Stimulated activated naive CD4-positive, alpha-beta T cell treated with Interleukin-2 at 50 U/mL for 16 hours (primary cell): ENCODE data around the gene GCSH.

Experiments used
- DNase-seq: peaks from one replicate; lab custom pipeline; 2025; lab: John Stamatoyannopoulos, UW

Gene GCSH

DNA sequence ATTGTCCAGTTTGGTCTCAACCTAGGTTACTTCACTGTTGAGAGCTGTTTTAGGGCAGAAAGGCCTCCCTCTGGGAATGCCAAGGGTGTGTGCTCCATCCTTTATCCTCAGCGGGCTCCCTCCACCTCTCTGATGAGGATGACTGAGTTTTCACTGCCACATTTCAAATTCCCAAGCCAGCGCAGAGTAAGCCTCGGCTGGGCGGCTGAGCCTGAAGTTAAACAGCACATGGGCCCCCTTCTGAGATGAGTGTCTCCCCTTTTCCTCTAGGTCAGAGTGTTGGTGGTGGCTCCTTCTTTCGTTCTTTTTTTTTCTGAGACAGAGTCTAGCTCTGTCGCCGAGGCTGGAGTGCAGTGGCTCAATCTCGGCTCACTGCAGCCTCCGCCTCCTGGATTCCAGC is 5.5 kb upstream of the GCSH start:
- no peak for DNase-seq

DNA sequence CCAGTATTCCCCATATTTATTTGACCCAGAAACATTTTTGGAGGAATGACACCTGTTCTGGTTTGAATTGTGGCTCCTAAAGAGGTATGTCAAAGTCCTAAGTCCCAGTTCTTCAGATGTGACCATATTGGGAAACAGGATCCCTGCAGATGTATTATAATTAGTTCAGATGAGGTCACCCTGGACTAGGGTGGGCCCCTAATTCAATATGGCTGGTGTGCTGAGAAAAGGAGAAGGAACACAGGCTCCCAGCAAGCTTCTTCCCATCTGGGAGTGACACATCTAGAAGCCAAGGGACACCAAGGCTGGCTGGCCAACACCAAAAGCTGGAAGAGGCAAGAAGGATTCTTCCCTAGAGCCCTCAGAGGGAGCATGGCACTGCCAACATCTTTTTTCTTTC is 3.8 kb upstream of the GCSH start:
- DNase-seq = no peak

DNA sequence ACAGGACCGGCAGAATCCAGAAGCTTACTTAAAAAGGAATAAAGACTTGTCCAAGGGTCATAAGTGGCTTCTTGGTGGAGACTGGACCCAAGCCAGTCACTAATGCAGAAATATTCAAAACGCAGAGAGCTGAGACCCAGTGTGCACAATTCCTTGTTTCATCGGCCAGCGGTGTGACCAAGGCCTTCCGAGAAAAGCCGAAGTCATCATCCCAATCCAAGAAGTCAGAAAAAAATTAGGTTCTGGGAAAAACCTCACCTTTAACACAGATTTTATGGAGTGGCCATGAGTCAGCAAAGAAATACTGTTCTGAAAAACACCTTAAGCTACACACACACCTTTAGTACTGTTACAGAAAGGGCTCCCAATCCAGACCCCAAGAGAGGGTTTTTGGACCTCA is 1.0 kb upstream of the GCSH start:
- no peak for DNase-seq

- DNase-seq = no peak
Measured at GRCh38 chr16:81096715-81097208, 567 bp upstream of the GCSH start.

DNA sequence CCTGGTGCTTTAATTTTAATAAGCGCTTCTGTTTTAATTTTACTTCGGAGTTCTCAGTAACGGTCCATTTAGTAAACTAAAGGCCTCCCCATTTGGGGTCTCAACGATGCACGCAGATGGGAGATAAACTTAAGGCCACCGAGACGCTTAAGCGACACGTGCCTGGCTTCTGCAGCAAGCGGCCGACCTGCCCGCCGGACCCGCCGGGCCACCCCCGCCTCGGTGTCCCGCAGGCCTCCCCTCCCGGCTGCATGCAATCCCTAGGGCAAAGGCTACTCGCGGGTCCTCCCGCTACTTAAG is 592 bp downstream of the GCSH start:
- DNase-seq = no peak

DNA sequence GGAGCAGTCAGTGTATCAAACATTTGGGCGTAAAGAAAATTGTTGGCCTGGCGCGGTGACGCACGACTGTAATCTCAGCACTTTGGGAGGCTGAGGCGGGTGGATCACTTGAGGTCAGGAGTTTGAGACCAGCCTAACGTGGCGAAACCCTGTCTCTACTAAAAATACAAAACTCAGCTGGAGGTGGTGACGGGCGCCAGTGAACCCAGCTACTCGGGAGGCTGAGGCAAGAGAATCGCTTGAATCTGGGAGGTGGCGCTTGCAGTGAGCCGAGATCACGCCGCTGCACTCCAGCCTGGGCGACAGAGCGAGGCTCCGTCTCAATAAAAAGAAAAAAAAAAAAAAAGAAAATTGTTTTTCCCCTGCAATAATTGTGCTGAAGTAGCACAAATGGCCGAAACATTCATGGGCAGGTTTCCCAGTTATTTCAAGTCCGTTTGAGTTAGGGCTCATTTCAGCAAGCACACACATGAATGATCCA is 1.4 kb downstream of the GCSH start:
- DNase-seq = no peak

DNA sequence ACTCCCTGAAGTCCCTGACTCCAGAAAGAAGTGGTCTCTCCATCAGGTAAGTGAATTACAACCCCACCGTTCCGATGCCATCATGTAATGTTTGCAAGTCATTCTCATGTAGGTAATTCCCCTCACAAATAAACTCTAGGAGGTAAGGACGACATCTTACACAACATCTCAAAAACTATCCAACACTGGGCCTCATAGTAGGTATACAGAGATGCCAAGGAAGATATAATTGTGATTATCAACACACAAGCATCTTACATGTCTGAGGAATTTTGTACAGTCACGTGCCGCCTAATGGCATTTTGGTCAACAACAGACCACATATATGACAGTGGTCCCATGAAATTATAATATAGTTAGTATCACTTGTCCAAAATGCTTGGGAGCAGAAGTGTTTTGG is 7.4 kb downstream of the GCSH start:
- no peak for DNase-seq

DNA sequence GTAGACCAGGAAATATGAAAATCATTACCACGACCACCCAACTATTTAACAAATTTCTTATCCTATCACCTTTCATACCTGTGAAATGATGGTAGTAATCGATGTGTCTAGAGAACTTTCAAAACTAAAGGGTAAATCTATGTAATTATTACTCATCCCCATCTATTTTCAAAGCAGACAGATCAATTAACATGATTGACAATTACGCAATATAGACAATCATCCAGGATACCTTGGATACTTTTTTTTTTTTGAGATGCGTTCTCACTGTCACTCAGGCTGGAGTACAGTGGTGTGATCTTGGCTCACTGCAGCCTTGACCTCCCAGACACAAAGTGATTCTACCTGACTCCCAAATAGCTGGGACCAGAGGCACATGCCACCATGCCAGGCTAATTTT is 15.2 kb downstream of the GCSH start:
- DNase-seq = no peak

GRCh38 chr16:81080233-81080632 is 16.0 kb downstream of the GCSH start:
- DNase-seq = no peak

GRCh38 chr16:81077076-81077940 is 18.9 kb downstream of the GCSH start, which contains the start of gene C16orf46:
C16orf46 (minus strand) TSS chr16:81077238; CDS start chr16:81063955, 13,283 bp downstream.
- peak; percentile 97 for DNase-seq

- DNase-seq = peak; percentile 97
Measured at GRCh38 chr16:81076566-81077075, 19.6 kb downstream of the GCSH start.

DNA sequence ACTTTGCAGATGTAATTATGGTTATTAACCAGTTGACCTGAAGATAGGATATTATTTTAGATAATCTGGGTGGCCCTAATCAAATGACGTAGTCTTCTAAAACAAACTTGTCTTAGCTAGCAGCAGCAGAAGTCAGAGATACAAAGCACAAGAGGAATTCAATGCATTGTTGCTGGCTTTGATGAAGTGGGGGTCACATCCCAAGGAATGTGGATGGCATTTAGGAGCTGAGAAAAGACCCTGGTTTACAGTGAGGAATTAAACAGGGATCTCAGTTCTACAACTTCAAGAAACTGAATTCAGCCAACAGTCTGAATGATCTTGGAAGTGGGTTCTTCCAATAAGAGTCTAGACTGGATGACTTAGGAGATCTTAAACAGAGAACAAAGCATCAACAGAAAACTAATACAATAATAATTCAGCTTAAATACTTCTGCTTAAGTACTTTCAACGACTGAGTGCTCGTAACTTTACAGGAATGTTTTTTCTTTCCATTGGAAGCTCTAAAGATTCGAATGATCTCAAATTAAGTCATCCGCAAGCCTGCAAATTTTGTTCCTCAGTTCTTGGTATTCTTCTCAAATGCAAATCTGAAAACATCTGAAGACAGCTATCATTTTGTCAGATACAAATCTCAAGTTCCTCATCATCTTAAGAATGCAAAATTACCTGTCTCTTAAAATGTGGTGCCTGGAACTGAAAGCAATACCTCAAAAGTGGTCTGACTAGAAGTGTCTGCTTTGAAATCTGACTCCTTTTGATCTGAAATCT is 22.4 kb downstream of the GCSH start:
- no peak for DNase-seq

DNA sequence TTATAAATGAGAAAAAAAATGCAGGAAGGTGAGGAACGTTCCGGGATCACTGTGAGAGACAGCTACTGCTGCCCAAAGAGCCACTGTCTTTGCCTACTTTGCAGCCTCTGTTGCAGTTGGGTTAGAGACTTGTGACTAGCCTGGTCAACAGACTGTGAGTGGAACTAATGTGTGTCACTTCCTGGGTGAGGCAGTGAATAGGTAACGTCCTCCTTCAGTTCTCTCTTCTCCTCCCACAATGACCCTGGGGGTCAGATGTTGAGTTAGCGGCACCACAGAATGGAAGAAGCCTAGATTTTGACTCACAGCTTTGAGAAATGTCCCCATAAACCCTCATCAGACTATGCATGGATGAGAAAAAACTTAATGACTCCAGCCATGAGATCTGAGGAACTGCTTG is 24.4 kb downstream of the GCSH start:
- no peak for DNase-seq

- DNase-seq = no peak
Measured at GRCh38 chr16:81070979-81071378, 25.2 kb downstream of the GCSH start.

DNA sequence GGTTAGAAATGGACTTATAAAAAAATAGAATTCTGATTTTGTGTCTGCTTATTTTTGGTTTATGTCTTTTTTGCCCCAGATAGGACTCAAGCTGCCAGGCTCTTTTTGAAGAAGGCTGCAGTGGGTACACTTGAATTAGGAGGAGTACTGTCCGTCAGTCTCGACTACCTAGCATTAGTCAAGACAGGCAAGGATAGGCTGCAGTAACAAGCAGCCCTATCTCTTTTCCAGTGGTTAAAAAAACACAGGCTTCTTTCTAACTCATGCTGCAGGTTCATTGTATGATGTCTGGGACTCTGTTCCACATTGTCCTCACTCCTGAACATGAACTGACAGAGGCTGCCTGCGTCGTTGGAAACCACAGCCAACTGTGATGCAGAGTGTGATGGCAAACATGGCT is 27.1 kb downstream of the GCSH start:
- DNase-seq = no peak

- DNase-seq = no peak
Measured at GRCh38 chr16:81067166-81067565, 29.0 kb downstream of the GCSH start.

DNA sequence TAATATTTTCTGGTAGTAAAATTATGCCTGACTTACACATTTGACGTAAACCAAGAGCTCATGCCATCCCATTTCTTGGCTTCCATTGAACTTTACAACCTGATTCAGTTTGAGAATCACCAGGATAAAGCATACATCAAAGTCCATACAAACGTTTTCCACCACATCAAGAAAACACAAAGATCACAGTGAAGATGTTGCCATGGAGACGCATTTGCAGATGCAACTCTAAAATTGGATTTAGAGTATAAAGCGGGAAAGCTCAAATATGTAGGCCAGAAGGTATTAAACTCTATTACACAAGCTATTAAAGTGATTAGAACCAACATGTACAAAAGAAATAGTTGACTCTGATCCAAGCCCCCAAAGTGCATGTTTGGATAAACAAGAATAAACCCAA is 29.5 kb downstream of the GCSH start:
- DNase-seq = no peak

DNA sequence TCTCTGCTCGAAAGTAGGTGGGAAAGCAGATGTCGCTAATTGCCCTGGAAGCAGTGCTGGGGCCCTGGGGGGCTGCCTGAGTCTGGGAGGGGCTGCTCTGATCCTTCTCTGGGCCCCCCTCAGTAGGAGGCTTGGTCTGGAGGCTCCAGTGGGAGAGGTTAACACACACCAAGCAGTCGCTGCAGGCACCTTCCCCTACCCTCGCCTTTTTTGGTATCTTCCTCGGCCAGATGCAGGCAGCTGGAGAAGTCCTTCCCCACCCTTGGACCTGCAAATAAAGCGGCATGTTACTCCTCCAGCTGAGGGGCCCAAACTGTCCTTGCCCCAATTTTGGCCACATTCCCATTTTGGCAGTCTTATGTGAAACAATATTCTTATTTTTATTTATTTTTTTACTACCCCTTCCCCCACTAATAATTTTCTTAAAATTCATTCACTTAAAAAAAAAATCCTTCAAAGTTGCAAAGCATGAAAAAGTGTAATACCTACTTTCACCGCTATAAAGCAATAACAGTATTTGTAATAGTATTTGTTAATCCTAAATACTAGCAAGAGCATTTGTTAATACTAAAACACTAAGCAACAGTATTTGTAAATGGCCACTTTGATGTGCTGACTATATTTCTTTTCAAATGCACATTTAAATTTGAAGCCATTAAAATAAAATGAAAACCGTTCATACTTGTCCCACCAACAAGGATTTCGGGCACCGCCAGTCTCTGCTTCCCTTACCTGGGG is 34.2 kb downstream of the GCSH start:
- DNase-seq = no peak

GRCh38 chr16:81061307-81061640 is 34.9 kb downstream of the GCSH start:
- no peak for DNase-seq

DNA sequence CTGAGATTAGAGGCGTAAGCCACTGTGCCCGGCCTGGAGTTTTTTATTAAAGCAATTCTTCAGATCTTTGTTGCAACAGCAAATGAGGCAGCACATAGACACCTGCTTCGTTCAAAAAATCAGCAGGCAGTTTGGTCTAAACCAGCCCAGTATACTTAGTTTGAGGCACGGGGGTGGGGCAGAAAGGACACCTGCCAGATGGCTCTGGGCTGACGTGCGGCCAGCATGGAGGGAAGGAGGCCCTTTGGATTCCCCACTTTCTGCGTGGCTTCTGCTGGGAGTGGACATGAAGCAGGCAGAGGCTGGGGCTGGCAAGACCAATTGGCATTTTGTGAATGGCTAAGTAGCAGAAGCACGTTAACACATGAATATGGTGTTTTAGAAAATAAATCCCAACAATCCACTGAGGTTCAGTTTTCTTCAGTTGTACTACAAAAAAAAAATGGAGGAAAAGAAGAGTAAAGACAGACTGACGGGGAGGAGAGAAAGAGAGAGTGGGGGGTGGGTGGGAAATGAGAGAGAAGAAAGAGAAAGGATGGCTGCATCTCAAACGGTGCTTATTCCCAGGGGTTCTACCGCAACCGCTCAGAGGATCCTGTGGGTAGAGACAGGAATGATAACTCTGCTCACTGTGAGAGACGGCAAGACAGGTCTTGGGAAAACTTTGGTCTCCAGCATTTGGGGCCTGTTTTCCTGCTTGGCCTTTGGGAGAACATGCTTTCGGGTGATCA is 35.5 kb downstream of the GCSH start:
- DNase-seq = no peak

DNA sequence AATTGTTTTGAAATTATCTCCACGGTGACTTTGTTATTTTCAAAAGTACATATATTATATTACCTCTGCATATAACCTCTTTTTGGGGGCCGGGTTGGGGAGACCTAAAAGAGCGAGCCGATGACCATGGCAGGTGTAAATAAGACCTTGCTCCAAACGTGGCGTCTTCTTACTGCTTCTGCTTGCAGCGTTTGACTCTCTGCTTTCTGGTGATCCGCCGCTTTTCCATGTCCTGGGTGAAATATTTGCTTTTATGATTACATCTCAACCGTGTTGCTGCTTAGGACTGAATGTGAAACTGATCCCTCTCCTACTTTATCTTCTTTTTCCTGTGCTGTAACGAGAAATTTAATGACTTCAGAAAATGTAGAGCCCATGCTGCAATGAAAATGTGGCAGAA is 42.4 kb downstream of the GCSH start:
- no peak for DNase-seq

DNA sequence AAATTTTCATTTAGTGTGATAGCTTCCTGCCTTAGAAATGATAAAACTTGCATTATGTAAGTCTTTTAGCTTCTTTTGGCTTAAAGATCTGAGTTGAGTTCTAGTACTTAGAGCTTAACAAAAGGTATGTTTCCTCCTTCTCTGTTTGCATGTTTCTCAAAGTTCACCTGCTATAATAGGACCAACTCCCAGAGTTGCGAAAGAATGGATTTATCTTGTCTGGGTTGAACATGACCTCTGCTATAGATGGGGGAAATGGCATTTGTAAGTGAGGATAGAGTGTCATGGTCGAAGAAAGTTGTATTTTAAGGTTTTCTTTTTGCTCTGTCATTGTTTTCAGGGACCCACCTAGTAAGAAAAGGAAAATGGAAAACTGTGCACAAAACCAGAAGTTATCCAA is 53.4 kb downstream of the GCSH start:
- no peak for DNase-seq
